Muscle of back (tissue), 11 donors: Measurements from ENCODE around the gene KSR1. TPM values are rescaled to one million over a fixed set of nuclear protein-coding genes. Genes with fewer than 3 reads are reported as not detected.
"Not testable (repeated sequence)": the region's sequence is repeated elsewhere in the genome, so short reads cannot be mapped to it uniquely, and the experiment has no call there.

Source experiments
- DNase-seq, 3 donors: peaks; one replicate each; pipeline versions ENCODE4 v3.0.0 to v3.0.0-alpha.2; 2013
- polyA plus RNA-seq, 10 donors: library from polyadenylated mRNA; unstranded; fragments of 120-200 nt; gene quantifications; one replicate each; pipeline ENCODE4 v1.2.1, GENCODE V29; 2013; ENCODE audit not compliant: insufficient read length in 10 of 10

Gene KSR1
- polyA plus RNA-seq, 10 donors: 56.1 to 93.2 (median 75.6) TPM

GRCh38 chr17:27493088-27493487 is 36.8 kb downstream of the KSR1 start:
- no peak for DNase-seq

- DNase-seq: peak in 2 of 3 donors; percentile 46 to 79
These were observed 38.2 kb downstream of the KSR1 start for GRCh38 chr17:27494192-27495091.

GRCh38 chr17:27495460-27495859 is 39.2 kb downstream of the KSR1 start:
- DNase-seq: no peak

GRCh38 chr17:27496005-27496404 is 39.8 kb downstream of the KSR1 start:
- no peak for DNase-seq

GRCh38 chr17:27496437-27496943 is 40.2 kb downstream of the KSR1 start:
- no peak for DNase-seq

- no peak for DNase-seq
These were observed 40.7 kb downstream of the KSR1 start for GRCh38 chr17:27496971-27497370.

GRCh38 chr17:27497696-27498095 is 41.4 kb downstream of the KSR1 start:
- no peak for DNase-seq

- no peak for DNase-seq
These were observed 42.5 kb downstream of the KSR1 start for GRCh38 chr17:27498615-27499309.

GRCh38 chr17:27499451-27500265 is 43.4 kb downstream of the KSR1 start:
- DNase-seq: no peak

- DNase-seq: not testable (repeated sequence)
These were observed 45.1 kb downstream of the KSR1 start for GRCh38 chr17:27501338-27501737.

- DNase-seq: peak; percentile 61 to 80 (median 67)
These were observed 46.5 kb downstream of the KSR1 start for GRCh38 chr17:27502526-27503324.

GRCh38 chr17:27503611-27504010 is 47.4 kb downstream of the KSR1 start:
- no peak for DNase-seq

- no peak for DNase-seq
These were observed 48.1 kb downstream of the KSR1 start for GRCh38 chr17:27504188-27504995.

- no peak for DNase-seq
These were observed 50.3 kb downstream of the KSR1 start for GRCh38 chr17:27506348-27507218.

GRCh38 chr17:27511168-27511883 is 55.1 kb downstream of the KSR1 start:
- peak in 1 of 3 donors; percentile 63 for DNase-seq

- peak in 1 of 3 donors; percentile 65 for DNase-seq
These were observed 55.8 kb downstream of the KSR1 start for GRCh38 chr17:27512031-27512430.

GRCh38 chr17:27512511-27513346 is 56.5 kb downstream of the KSR1 start:
- no peak for DNase-seq
